Heart left ventricle (tissue), 16 donors: ENCODE data around the gene SEPTIN7. TPM values are rescaled to one million over a fixed set of nuclear protein-coding genes. Genes with fewer than 3 reads are reported as not detected.

Experiments
- ATAC-seq, 4 donors: fragments of 200-7000 bp; cut with Tn5 transposase; one replicate each; pipeline ENCODE4 v1.9.1; 2020 to 2022; ENCODE audit warnings: moderate library complexity in 4 of 4, mild to moderate bottlenecking in 3 of 4, moderate number of reproducible peaks in 1 of 4
- DNase-seq, 5 donors: peaks; one replicate each; pipeline ENCODE4 v3.0.0-alpha.2; 2020
- H3K27ac ChIP-seq, 12 donors: fragments of 200-600 bp; sonication (generic) in 4 of 12; one replicate each; pipeline versions ENCODE4 v1.5.0 to v1.8.0; 2016 to 2022; ENCODE audit warnings: mild to moderate bottlenecking in 2 of 12
- H3K27me3 ChIP-seq, 9 donors: fragments of 200-600 bp; sonication (generic) in 2 of 9; one replicate each; pipeline versions ENCODE4 v1.5.1 to v1.8.0; 2016 to 2022; ENCODE audit warnings: mild to moderate bottlenecking in 3 of 9
- H3K36me3 ChIP-seq, 9 donors: fragments of 200-600 bp; sonication (generic) in 2 of 9; one replicate each; pipeline versions ENCODE4 v1.5.0 to v1.8.0; 2018 to 2022; ENCODE audit warnings: mild to moderate bottlenecking in 2 of 9
- H3K4me1 ChIP-seq, 12 donors: fragments of 200-600 bp; sonication (generic) in 4 of 12; one replicate each; pipeline versions ENCODE4 v1.5.0 to v1.8.0; 2016 to 2022; ENCODE audit warnings: mild to moderate bottlenecking in 3 of 12
- H3K4me3 ChIP-seq, 12 donors: fragments of 200-600 bp; sonication (generic) in 4 of 12; one replicate each; pipeline versions ENCODE4 v1.5.0 to v1.8.0; 2017 to 2022; ENCODE audit warnings: mild to moderate bottlenecking in 9 of 12, moderate library complexity in 4 of 12
- H3K9me3 ChIP-seq, 12 donors: fragments of 200-600 bp; sonication (generic) in 4 of 12; one replicate each; pipeline versions ENCODE4 v1.5.0 to v1.8.0; 2016 to 2022; ENCODE audit warnings: mild to moderate bottlenecking in 1 of 12
- POLR2A ChIP-seq, 2 donors: fragments of 450-650 bp; IDR thresholded peaks; one replicate each; pipeline ENCODE4 v1.6.1; 2017; ENCODE audit warnings: antibody characterized with exemption in 2 of 2, mild to moderate bottlenecking in 2 of 2, moderate library complexity in 2 of 2
- WGBS, 4 donors: extraction: QIAGEN DNeasy Blood & Tissue Kit in 2 of 4; methylation state at CpG; one replicate each; pipeline versions ENCODE4 v1.1.5 to v1.1.7; 2013 to 2018; 5-methylcytosine and 5-hydroxymethylcytosine counted together
- intact Hi-C, 10 donors: fragments of 100-400 bp; cut with DNase I; formaldehyde crosslinking; loops; one replicate each; pipeline versions ENCODE4 v1.11.1 to v1.14.2; 2022
- polyA plus RNA-seq, 2 donors: library from polyadenylated mRNA; stranded (reverse); fragments of 200-250 nt; gene quantifications; one replicate each; pipeline ENCODE4 v1.2.3, GENCODE V29; 2013
- total RNA-seq, 9 donors: library from RNA; depleted of rRNA in 2 of 9; stranded (reverse); fragments of >200 nt in 2 of 9; fragmentation: NEBNext Ultra II Directional in 3 of 9; extraction: Animal tissue kit (Norgen Biotek cat#: 25700) in 3 of 9; gene quantifications; one replicate each; pipeline versions ENCODE4 v1.1.0 to v1.2.4, GENCODE V29; 2016 to 2023
- TF ChIP-seq, protein P1 (sequence below), 12 donors: fragments of 200-600 bp; sonication (generic) in 4 of 12; IDR thresholded peaks; one replicate each; pipeline versions ENCODE4 v1.5.0 to v1.8.0; 2018 to 2022; ENCODE audit warnings: antibody characterized with exemption in 12 of 12, mild to moderate bottlenecking in 5 of 12
- donor health status: ischemic (EF 13 %, LVEDD 7.1; RV severe dilation, severe dysfunction).
- donor health status: healthy with polysubstance abuse.
- donor health status: DM: no; HTN: yes; CAD: no.
- donor health status: DM: no; HTN: no; CAD: no.
- donor health status: ischemic (EF 25% LVEDD 6.9; RV normal size, moderate dysfunction).
- donor health status: ischemic (EF 25% LVEDD 5.7; RV mildly dilated, moderate dysfunction).
- donor health status: healthy.
- donor health status: DM: yes; HTN: yes; CAD: no.
- donor health status: ischemic (EF 35%, LVEDD 5.7; RV mildly dilated, moderate dysfunction).
- donor health status: nonischemic (EF 11% LVEDD 7.7; RV severe dilation, severe dysfunction).
- donor health status: DM: yes; HTN: yes; CAD: no.
- donor health status: PGD.
- donor health status: ischemic (EF 29% LVEDD 5.4; RV normal size, mild dysfunction).
- donor health status: nonischemic (EF 23%, LVEDD 6.1; RV moderate dilation, normal function).

The SEPTIN7 gene
- total and polyA plus RNA-seq, 11 donors = 119 to 232 (median 200) TPM

GRCh38 chr7:35760143-35760745, 40.6 kb upstream of the SEPTIN7 start:
- peaks cover 0 to 61% (median 20%) of the 10 kb centered on the region in 12 donors for H3K4me1 ChIP-seq
- TF ChIP-seq, protein P1, sequence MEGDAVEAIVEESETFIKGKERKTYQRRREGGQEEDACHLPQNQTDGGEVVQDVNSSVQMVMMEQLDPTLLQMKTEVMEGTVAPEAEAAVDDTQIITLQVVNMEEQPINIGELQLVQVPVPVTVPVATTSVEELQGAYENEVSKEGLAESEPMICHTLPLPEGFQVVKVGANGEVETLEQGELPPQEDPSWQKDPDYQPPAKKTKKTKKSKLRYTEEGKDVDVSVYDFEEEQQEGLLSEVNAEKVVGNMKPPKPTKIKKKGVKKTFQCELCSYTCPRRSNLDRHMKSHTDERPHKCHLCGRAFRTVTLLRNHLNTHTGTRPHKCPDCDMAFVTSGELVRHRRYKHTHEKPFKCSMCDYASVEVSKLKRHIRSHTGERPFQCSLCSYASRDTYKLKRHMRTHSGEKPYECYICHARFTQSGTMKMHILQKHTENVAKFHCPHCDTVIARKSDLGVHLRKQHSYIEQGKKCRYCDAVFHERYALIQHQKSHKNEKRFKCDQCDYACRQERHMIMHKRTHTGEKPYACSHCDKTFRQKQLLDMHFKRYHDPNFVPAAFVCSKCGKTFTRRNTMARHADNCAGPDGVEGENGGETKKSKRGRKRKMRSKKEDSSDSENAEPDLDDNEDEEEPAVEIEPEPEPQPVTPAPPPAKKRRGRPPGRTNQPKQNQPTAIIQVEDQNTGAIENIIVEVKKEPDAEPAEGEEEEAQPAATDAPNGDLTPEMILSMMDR (IDR thresholded peaks at IDR 0.05) = no peak
- TF ChIP-seq POLR2A (IDR thresholded peaks at IDR 0.05) = no peak
- no peaks in the 10 kb centered on the region for H3K9me3 ChIP-seq
- peak overlapping the region in 6 of 12 donors; percentile 26 to 74 (median 69) for H3K27ac ChIP-seq
- intact Hi-C loops = loop anchor here in 1 of 10 donors (5.0 kb wide), 1 partner anchor 42 kb away; the partner anchor contains the start of gene SEPTIN7
- WGBS, 4 donors = 68 to 73% (median 68%) methylated on average over 7 of the region's 7 CpGs
- H3K36me3 ChIP-seq = no peaks in the 10 kb centered on the region
- H3K27me3 ChIP-seq = no peaks in the 10 kb centered on the region
- no peak for DNase-seq
- ATAC-seq = no peak
- no peak overlapping the region for H3K4me3 ChIP-seq

GRCh38 chr7:35761871-35762677, 38.8 kb upstream of the SEPTIN7 start:
- no peak for TF ChIP-seq POLR2A (IDR thresholded peaks at IDR 0.05)
- TF ChIP-seq, protein P1 (IDR thresholded peaks at IDR 0.05) = no peak
- Histone ChIP-seq H3K36me3 (no peaks in the 10 kb centered on the region), H3K27me3 (no peaks in the 10 kb centered on the region), H3K4me1 (peaks cover 0 to 50% (median 16%) of the 10 kb centered on the region in 12 donors), H3K4me3 (no peak overlapping the region), H3K9me3 (peaks cover 0 to 2% (median 0%) of the 10 kb centered on the region in 12 donors), H3K27ac (peak overlapping the region in 10 of 12 donors; percentile 27 to 74 (median 53))
- intact Hi-C loops = loop anchor here in 1 of 10 donors (5.0 kb wide), 1 partner anchor 40 kb away; the partner anchor contains the start of gene SEPTIN7
- WGBS, 4 donors = 17 to 22% (median 18%) methylated on average over 4 of the region's 4 CpGs
- ATAC-seq (peak in 3 of 4 donors; percentile 51 to 65 (median 54)), DNase-seq (no peak)

- 33 to 38% (median 36%) methylated on average over 3 of the region's 3 CpGs for WGBS, 4 donors
- Histone ChIP-seq H3K4me1 (peaks cover 0 to 44% (median 16%) of the 10 kb centered on the region in 12 donors), H3K36me3 (no peaks in the 10 kb centered on the region), H3K27me3 (no peaks in the 10 kb centered on the region), H3K4me3 (no peak overlapping the region), H3K9me3 (peaks cover 0 to 6% (median 0%) of the 10 kb centered on the region in 12 donors), H3K27ac (peak overlapping the region in 7 of 12 donors; percentile 16 to 74 (median 68))
- no peak for TF ChIP-seq POLR2A (IDR thresholded peaks at IDR 0.05)
- TF ChIP-seq, protein P1 (IDR thresholded peaks at IDR 0.05) = no peak
- ATAC-seq (no peak), DNase-seq (no peak)
- intact Hi-C loops = loop anchor here in 1 of 10 donors (5.0 kb wide), 1 partner anchor 40 kb away; the partner anchor contains the start of gene SEPTIN7
Observed at GRCh38 chr7:35762781-35763180, 38.1 kb upstream of the SEPTIN7 start.

GRCh38 chr7:35768346-35768745, 32.5 kb upstream of the SEPTIN7 start:
- ATAC-seq = no peak
- TF ChIP-seq, protein P1 (IDR thresholded peaks at IDR 0.05) = no peak
- TF ChIP-seq POLR2A (IDR thresholded peaks at IDR 0.05) = no peak
- Histone ChIP-seq H3K36me3 (no peaks in the 10 kb centered on the region), H3K27ac (no peak overlapping the region), H3K4me1 (peaks cover 0 to 4% (median 0%) of the 10 kb centered on the region in 12 donors), H3K4me3 (no peak overlapping the region), H3K27me3 (no peaks in the 10 kb centered on the region), H3K9me3 (peaks cover 0 to 6% (median 0%) of the 10 kb centered on the region in 12 donors)
- 98 to 99% (median 98%) methylated on average over 14 to 20 of the region's 20 CpGs for WGBS, 4 donors
- intact Hi-C loops = no loop called here
- DNase-seq = no peak
